Effector memory CD8-positive, alpha-beta T cell (primary cell): ENCODE data around the gene TRIM61.
"Not testable (repeated sequence)": the region's sequence is repeated elsewhere in the genome, so short reads cannot be mapped to it uniquely, and the experiment has no call there.

Experiments used
- ATAC-seq: fragments of 150-1000 bp; cut with Tn5 transposase; replicated peaks from 2 replicates; pipeline ENCODE4 v1.10.0; 2021; ENCODE audit warnings: mild to moderate bottlenecking, moderate library complexity
- DNase-seq, 3 experiments: peaks; one replicate each; pipeline ENCODE4 v3.0.0; 2021
- H3K27ac Mint-ChIP-seq, 2 donors: one replicate each; pipeline ENCODE4 v1.8.0; 2022; ENCODE audit warnings: mild to moderate bottlenecking in 2 of 2, mixed read lengths in 2 of 2, moderate library complexity in 2 of 2
- H3K27me3 Mint-ChIP-seq, 2 donors: one replicate each; pipeline ENCODE4 v1.8.0; 2022; ENCODE audit warnings: mixed read lengths in 2 of 2
- H3K36me3 Mint-ChIP-seq: one replicate; pipeline ENCODE4 v1.8.0; 2022; ENCODE audit warnings: mild to moderate bottlenecking, moderate library complexity, mixed read lengths; ENCODE audit not compliant: insufficient read depth
- H3K4me1 Mint-ChIP-seq, 2 donors: one replicate each; pipeline ENCODE4 v1.8.0; 2022; ENCODE audit warnings: low read depth in 2 of 2, mixed read lengths in 2 of 2
- H3K4me3 Mint-ChIP-seq, 2 donors: one replicate each; pipeline ENCODE4 v1.8.0; 2022; ENCODE audit warnings: mild to moderate bottlenecking in 2 of 2, mixed read lengths in 2 of 2, moderate library complexity in 2 of 2
- H3K9me3 Mint-ChIP-seq, 2 donors: one replicate each; pipeline ENCODE4 v1.8.0; 2022; ENCODE audit warnings: mixed read lengths in 2 of 2

Gene TRIM61

DNA sequence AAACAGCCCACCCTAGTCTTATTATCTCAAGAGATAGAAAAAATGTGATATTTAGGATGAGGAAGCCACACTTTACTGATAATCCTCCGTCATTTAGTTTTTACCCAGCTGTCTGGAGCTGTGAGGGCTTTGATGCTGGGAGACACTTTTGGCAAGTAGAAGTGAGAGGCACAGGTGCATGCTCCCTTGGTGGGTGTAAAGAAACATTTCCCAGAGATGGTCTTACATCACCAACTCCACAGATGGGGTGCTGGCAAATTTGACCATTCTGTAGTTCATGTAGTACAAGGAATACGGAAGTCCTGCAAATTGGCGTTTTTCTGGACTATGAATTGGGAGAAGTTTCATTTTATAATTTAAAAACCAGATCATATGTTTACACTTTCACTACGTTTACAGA lies 28.5 kb downstream of the TRIM61 start:
- peaks cover 47 to 57% of the 10 kb centered on the region in 2 donors for H3K27me3 Mint-ChIP-seq
- peaks cover 2% of the 10 kb centered on the region for H3K36me3 Mint-ChIP-seq
- DNase-seq (no peak), ATAC-seq (no peak)
- H3K4me3 Mint-ChIP-seq: no peak overlapping the region
- no peaks in the 10 kb centered on the region for H3K9me3 Mint-ChIP-seq
- no peak overlapping the region for H3K27ac Mint-ChIP-seq
- no peaks in the 10 kb centered on the region for H3K4me1 Mint-ChIP-seq

DNA sequence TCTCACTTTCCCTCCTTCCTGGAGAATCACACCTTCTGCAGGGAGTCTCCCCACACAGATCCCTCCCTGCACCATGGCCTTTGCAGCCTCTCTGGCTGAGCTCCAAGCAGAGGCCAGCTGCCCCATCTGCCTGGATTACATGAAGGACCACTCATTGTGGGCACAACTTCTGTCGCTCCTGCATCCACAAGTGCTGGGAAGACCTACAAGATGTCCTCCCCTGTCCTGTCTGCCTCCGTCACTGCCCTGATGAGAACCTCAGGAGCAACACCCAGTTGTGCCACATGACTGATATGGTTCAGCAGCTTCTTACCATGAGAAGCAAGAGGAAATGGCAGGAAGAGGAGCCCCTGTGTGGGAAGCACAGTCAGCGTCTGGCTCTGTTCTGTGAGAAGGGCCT lies 29.5 kb downstream of the TRIM61 start:
- not testable (repeated sequence) for H3K27ac Mint-ChIP-seq, H3K36me3 Mint-ChIP-seq, H3K9me3 Mint-ChIP-seq, DNase-seq, H3K4me3 Mint-ChIP-seq, H3K4me1 Mint-ChIP-seq, ATAC-seq
- H3K27me3 Mint-ChIP-seq: peaks cover 55% of the 10 kb centered on the region in 2 donors

GRCh38 chr4:164946810-164947209 lies 30.6 kb downstream of the TRIM61 start:
- Mint-ChIP-seq H3K27me3 (peaks cover 55 to 56% of the 10 kb centered on the region in 2 donors), H3K9me3 (no peaks in the 10 kb centered on the region), H3K36me3 (peaks cover under 1% of the 10 kb centered on the region), H3K4me1 (no peaks in the 10 kb centered on the region), H3K27ac (no peak overlapping the region), H3K4me3 (no peak overlapping the region)
- DNase-seq: no peak
- no peak for ATAC-seq

DNA sequence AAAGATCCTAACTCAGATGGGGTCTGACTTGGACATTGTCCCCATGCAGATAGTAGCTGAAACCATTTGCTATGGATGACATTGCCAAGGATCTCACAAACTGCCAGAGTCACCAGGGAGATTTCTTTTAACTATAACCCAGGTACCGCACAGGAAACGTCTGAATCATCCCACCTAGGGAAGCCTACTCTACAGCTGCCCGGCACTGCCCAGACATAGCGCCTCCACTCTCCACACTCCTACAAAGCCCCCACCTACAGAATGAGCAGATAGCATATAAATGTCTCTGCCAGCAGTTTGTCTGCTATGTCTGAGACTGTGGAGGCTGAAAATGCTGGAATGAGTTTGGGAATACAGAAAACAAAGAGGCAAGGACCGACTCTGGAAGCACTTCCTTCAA lies 32.3 kb downstream of the TRIM61 start:
- Mint-ChIP-seq H3K9me3 (no peaks in the 10 kb centered on the region), H3K27me3 (peaks cover 45 to 50% of the 10 kb centered on the region in 2 donors), H3K27ac (no peak overlapping the region), H3K36me3 (no peaks in the 10 kb centered on the region), H3K4me1 (no peaks in the 10 kb centered on the region), H3K4me3 (no peak overlapping the region)
- DNase-seq: no peak
- no peak for ATAC-seq

DNA sequence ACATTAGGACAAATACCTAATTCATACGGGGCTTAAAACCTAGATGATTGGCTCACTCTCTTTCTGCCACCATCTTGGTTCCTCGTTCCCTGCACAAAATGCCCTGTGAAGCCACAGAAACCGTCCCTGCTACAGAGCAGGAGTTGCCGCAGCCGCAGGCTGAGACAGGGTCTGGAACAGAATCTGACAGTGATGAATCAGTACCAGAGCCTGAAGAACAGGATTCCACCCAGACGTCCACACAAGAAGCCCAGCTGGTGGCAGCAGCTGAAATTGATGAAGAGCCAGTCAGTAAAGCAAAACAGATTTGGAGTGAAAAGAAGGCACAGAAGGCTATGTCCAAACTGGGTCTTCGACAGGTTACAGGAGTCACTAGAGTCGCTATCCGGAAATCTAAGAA lies 34.3 kb downstream of the TRIM61 start:
- Mint-ChIP-seq H3K9me3 (no peaks in the 10 kb centered on the region), H3K4me1 (no peaks in the 10 kb centered on the region), H3K27ac (no peak overlapping the region), H3K36me3 (no peaks in the 10 kb centered on the region), H3K27me3 (peaks cover 38 to 53% of the 10 kb centered on the region in 2 donors), H3K4me3 (no peak overlapping the region)
- DNase-seq (no peak), ATAC-seq (no peak)

GRCh38 chr4:164937576-164938270 lies 39.7 kb downstream of the TRIM61 start:
- H3K27me3 Mint-ChIP-seq: peaks cover 25 to 72% of the 10 kb centered on the region in 2 donors
- H3K36me3 Mint-ChIP-seq: no peaks in the 10 kb centered on the region
- H3K4me3 Mint-ChIP-seq: no peak overlapping the region
- ATAC-seq (no peak), DNase-seq (no peak)
- no peak overlapping the region for H3K27ac Mint-ChIP-seq
- H3K4me1 Mint-ChIP-seq: no peaks in the 10 kb centered on the region
- H3K9me3 Mint-ChIP-seq: no peaks in the 10 kb centered on the region

GRCh38 chr4:164935865-164936606 lies 41.4 kb downstream of the TRIM61 start:
- not testable (repeated sequence) for DNase-seq, H3K27ac Mint-ChIP-seq, H3K4me1 Mint-ChIP-seq, H3K36me3 Mint-ChIP-seq, H3K4me3 Mint-ChIP-seq, ATAC-seq, H3K9me3 Mint-ChIP-seq
- peaks cover 19 to 73% of the 10 kb centered on the region in 2 donors for H3K27me3 Mint-ChIP-seq

GRCh38 chr4:164935363-164935762 lies 42.1 kb downstream of the TRIM61 start:
- DNase-seq: no peak
- Mint-ChIP-seq H3K27me3 (peaks cover 26 to 80% of the 10 kb centered on the region in 2 donors), H3K27ac (no peak overlapping the region), H3K4me3 (no peak overlapping the region), H3K36me3 (peaks cover 4% of the 10 kb centered on the region), H3K4me1 (no peaks in the 10 kb centered on the region), H3K9me3 (no peaks in the 10 kb centered on the region)
- ATAC-seq: no peak

DNA sequence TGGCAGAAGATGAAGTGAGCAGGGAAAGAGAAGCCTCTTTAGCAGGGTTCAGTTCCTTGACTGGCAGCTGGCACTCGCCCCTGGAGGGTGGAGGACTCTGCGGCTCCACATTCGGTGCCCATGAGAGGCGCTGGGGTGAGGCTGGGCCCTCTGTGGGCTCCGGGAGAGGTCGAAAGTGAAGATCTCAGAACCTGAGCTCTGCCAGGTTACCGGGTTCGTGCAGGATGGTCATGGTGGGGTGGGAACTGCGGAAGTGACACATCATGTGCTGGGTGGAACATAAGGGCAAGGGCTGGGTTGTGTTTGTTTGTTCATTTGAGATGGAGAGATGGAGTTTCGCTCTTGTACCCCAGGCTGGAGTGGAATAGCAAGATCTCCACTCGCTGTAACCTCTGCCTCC lies 44.2 kb downstream of the TRIM61 start:
- no peak overlapping the region for H3K4me3 Mint-ChIP-seq
- H3K36me3 Mint-ChIP-seq: peaks cover 4% of the 10 kb centered on the region
- peaks cover 30 to 73% of the 10 kb centered on the region in 2 donors for H3K27me3 Mint-ChIP-seq
- no peak overlapping the region for H3K27ac Mint-ChIP-seq
- ATAC-seq (no peak), DNase-seq (no peak)
- no peaks in the 10 kb centered on the region for H3K9me3 Mint-ChIP-seq
- no peaks in the 10 kb centered on the region for H3K4me1 Mint-ChIP-seq

- H3K36me3 Mint-ChIP-seq: peaks cover 4% of the 10 kb centered on the region
- peaks cover 29 to 60% of the 10 kb centered on the region in 2 donors for H3K27me3 Mint-ChIP-seq
- no peak for DNase-seq
- no peaks in the 10 kb centered on the region for H3K4me1 Mint-ChIP-seq
- no peak for ATAC-seq
- H3K4me3 Mint-ChIP-seq: no peak overlapping the region
- no peaks in the 10 kb centered on the region for H3K9me3 Mint-ChIP-seq
- no peak overlapping the region for H3K27ac Mint-ChIP-seq
Measured at GRCh38 chr4:164931551-164932324, 45.7 kb downstream of the TRIM61 start.

DNA sequence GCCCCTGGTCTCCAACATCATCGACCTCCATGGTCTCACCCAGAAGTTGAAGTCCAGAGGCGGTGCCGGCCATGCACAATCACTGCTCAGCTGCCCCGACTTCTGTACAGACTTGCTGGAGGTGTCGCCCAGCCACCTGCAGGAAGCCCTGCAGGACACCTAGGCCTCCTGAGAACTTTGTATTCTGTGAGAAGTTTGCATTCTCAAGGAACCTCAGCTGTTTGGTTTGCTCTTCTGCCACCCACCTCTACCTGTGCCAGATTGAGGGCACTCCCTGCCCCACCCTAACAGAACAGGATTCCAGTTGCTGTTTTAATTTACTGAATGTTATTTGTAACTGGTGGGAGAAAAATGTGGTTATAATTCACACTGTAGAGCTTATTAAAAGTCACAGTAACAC lies 46.8 kb downstream of the TRIM61 start:
- Mint-ChIP-seq H3K4me1 (no peaks in the 10 kb centered on the region), H3K36me3 (peaks cover 4% of the 10 kb centered on the region), H3K4me3 (no peak overlapping the region), H3K27ac (no peak overlapping the region), H3K27me3 (peaks cover 23 to 49% of the 10 kb centered on the region in 2 donors), H3K9me3 (no peaks in the 10 kb centered on the region)
- no peak for ATAC-seq
- no peak for DNase-seq

- ATAC-seq: not testable (repeated sequence)
Measured at GRCh38 chr4:164927101-164927500, 50.4 kb downstream of the TRIM61 start.

DNA sequence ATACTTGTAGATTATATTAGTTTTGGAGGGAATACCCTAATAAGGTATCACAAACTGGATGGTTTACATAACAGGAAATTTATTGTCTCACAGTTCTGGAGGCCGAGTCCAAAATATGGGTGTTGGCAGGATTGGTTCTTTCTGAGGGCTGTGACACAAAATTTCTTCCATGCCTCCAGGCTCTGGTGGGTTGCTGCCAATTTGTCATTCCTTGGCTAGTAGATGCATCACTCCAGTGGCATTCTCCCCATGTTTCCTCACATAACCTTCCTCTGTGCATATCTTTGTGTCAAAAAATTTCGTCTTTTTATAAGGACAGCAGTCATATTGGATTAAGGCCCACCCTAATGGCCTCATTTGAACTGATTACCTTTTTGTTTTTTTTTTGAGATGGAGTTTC lies 51.2 kb downstream of the TRIM61 start:
- ATAC-seq: no peak

More at GRCh38 chr4:164927101-164927500, 50.4 kb downstream of the TRIM61 start:
- not testable (repeated sequence) for H3K4me3 Mint-ChIP-seq, H3K27ac Mint-ChIP-seq, H3K9me3 Mint-ChIP-seq, H3K4me1 Mint-ChIP-seq, DNase-seq, H3K36me3 Mint-ChIP-seq
- peaks cover 23 to 26% of the 10 kb centered on the region in 2 donors for H3K27me3 Mint-ChIP-seq

More for the DNA sequence above, 51.2 kb downstream of the TRIM61 start:
- no peaks in the 10 kb centered on the region for H3K9me3 Mint-ChIP-seq
- no peaks in the 10 kb centered on the region for H3K36me3 Mint-ChIP-seq
- DNase-seq: no peak
- H3K27me3 Mint-ChIP-seq: peaks cover 22 to 23% of the 10 kb centered on the region in 2 donors
- no peaks in the 10 kb centered on the region for H3K4me1 Mint-ChIP-seq
- no peak overlapping the region for H3K4me3 Mint-ChIP-seq
- H3K27ac Mint-ChIP-seq: no peak overlapping the region
